Measurements from ENCODE around the gene VSTM2A.
"Not testable (repeated sequence)": the region's sequence is repeated elsewhere in the genome, so short reads cannot be mapped to it uniquely, and the experiment has no call there.

The VSTM2A gene

GRCh38 chr7:54541669-54542625 lies at the start of gene VSTM2A:
VSTM2A (plus strand) TSS chr7:54542375; CDS start chr7:54542731, 356 bp downstream.
- no peak for DNase-seq (ENCODE audit: low spot score)

- not testable (repeated sequence) for DNase-seq (ENCODE audit: low spot score)
These were observed 37.6 kb upstream of the VSTM2A start for GRCh38 chr7:54504531-54504930.

- DNase-seq (ENCODE audit: low spot score) = no peak
These were observed 12.6 kb upstream of the VSTM2A start for GRCh38 chr7:54529568-54529967.

- DNase-seq (ENCODE audit: low spot score) = no peak
These were observed 4.1 kb upstream of the VSTM2A start for GRCh38 chr7:54538122-54538521.

- DNase-seq (ENCODE audit: low spot score) = no peak
These were observed 895 bp downstream of the VSTM2A start for GRCh38 chr7:54543051-54543488.

GRCh38 chr7:54544149-54544526 lies 2.0 kb downstream of the VSTM2A start:
- DNase-seq (ENCODE audit: low spot score) = no peak

- no peak for DNase-seq (ENCODE audit: low spot score)
These were observed 2.5 kb downstream of the VSTM2A start for GRCh38 chr7:54544527-54545240.

GRCh38 chr7:54545241-54545563 lies 3.0 kb downstream of the VSTM2A start:
- DNase-seq (ENCODE audit: low spot score) = no peak

GRCh38 chr7:54546081-54546985 lies 4.2 kb downstream of the VSTM2A start:
- DNase-seq (ENCODE audit: low spot score) = no peak

GRCh38 chr7:54546986-54547314 lies 4.8 kb downstream of the VSTM2A start:
- DNase-seq (ENCODE audit: low spot score) = no peak

GRCh38 chr7:54550471-54550870 lies 8.3 kb downstream of the VSTM2A start:
- no peak for DNase-seq (ENCODE audit: low spot score)

GRCh38 chr7:54556121-54556520 lies 13.9 kb downstream of the VSTM2A start:
- DNase-seq (ENCODE audit: low spot score) = no peak

- no peak for DNase-seq (ENCODE audit: low spot score)
These were observed 17.2 kb downstream of the VSTM2A start for GRCh38 chr7:54559401-54559800.

- DNase-seq (ENCODE audit: low spot score) = no peak
These were observed 18.0 kb downstream of the VSTM2A start for GRCh38 chr7:54560198-54560597.

- no peak for DNase-seq (ENCODE audit: low spot score)
These were observed 18.5 kb downstream of the VSTM2A start for GRCh38 chr7:54560723-54561122.

GRCh38 chr7:54563329-54563916 lies 21.2 kb downstream of the VSTM2A start:
- DNase-seq (ENCODE audit: low spot score) = no peak

- no peak for DNase-seq (ENCODE audit: low spot score)
These were observed 23.3 kb downstream of the VSTM2A start for GRCh38 chr7:54565432-54565831.

GRCh38 chr7:54581511-54581910 lies 39.3 kb downstream of the VSTM2A start:
- no peak for DNase-seq (ENCODE audit: low spot score)

- no peak for DNase-seq (ENCODE audit: low spot score)
These were observed 49.5 kb downstream of the VSTM2A start for GRCh38 chr7:54591404-54592386.

GRCh38 chr7:54596747-54597146 lies 54.6 kb downstream of the VSTM2A start:
- DNase-seq (ENCODE audit: low spot score) = no peak

GRCh38 chr7:54615537-54615936 lies 73.4 kb downstream of the VSTM2A start:
- no peak for DNase-seq (ENCODE audit: low spot score)
